K562 (cell line): ENCODE data around the gene PSMC2. TPM values are rescaled to one million over a fixed set of nuclear protein-coding genes. Genes with fewer than 3 reads are reported as not detected.

Source experiments
- ATAC-seq: fragments of 200-7000 bp; cut with Tn5 transposase; 3 replicates; pipeline ENCODE4 v1.9.1; 2020; ENCODE audit warnings: moderate library complexity
- BruUV-seq: library from RNA; stranded (reverse); fragments of 400-500 nt; replicated peaks from 2 replicates; lab custom pipeline; 2021; lab: Mats Ljungman, UMichigan
- CTCF ChIA-PET: fragments of 300-600 bp; formaldehyde crosslinking; extraction: SDS; loops from one replicate; lab custom pipeline; 2021; ENCODE audit warnings: low intra/inter-chr PET ratio; lab: Yijun Ruan, JAX
- POLR2A ChIA-PET: fragments of 300-600, 350-650 bp; sonication (Branson Sonifier 250); formaldehyde crosslinking; extraction: SDS; loops from one replicate; lab custom pipeline; 2021; ENCODE audit warnings: antibody characterized with exemption, inconsistent platforms; lab: Yijun Ruan, JAX
- DNase-seq, 4 experiments: peaks; one replicate each; pipeline versions ENCODE4 v3.0.0 to v3.0.0-alpha.2; 2011 to 2018; ENCODE audit warnings: low spot score in 3 of 4, mixed read lengths in 3 of 4; ENCODE audit errors: extremely low read depth in 1 of 4
- FAIRE-seq: peaks from 2 replicates; lab custom pipeline; 2011; peaks lifted over from hg19 to GRCh38; lab: Jason Lieb, UNC
- H2AFZ ChIP-seq: 2 replicates; pipeline ENCODE4 v1.6.0; 2011; ENCODE audit warnings: low read depth, low read length, control low read depth, inconsistent platforms
- H3K27ac ChIP-seq: fragments of 200-600 bp; 3 replicates; pipeline ENCODE4 v1.8.0; 2011; ENCODE audit warnings: low read depth, mild to moderate bottlenecking, control low read depth, inconsistent platforms, low read length, moderate library complexity, mixed read lengths; ENCODE audit errors: extremely low read depth
- H3K27me3 ChIP-seq, 2 experiments: fragments of 300-600 bp in 1 of 2; 2 replicates in 1 of 2; 3 replicates in 1 of 2; pipeline versions ENCODE4 v1.6.0 to v1.8.0; 2011; ENCODE audit warnings: inconsistent platforms in 2 of 2, low read length in 2 of 2, mild to moderate bottlenecking in 1 of 2, mixed read lengths in 1 of 2, moderate library complexity in 1 of 2; ENCODE audit not compliant: control insufficient read depth in 2 of 2, insufficient read depth in 2 of 2
- H3K36me3 ChIP-seq: fragments of 300-600 bp; 3 replicates; pipeline ENCODE4 v1.8.0; 2011; ENCODE audit warnings: mild to moderate bottlenecking, low read length, inconsistent platforms; ENCODE audit not compliant: control insufficient read depth, insufficient read depth
- H3K4me1 ChIP-seq, 2 experiments: fragments of 200-600 bp in 1 of 2; replicated peaks in 1 of 2; 2 replicates in 1 of 2; 3 replicates in 1 of 2; pipeline versions ENCODE4 v1.5.1 to v1.8.0; 2011; ENCODE audit warnings: inconsistent platforms in 2 of 2, low read length in 2 of 2, mild to moderate bottlenecking in 1 of 2, mixed read lengths in 1 of 2, moderate library complexity in 1 of 2; ENCODE audit not compliant: control insufficient read depth in 2 of 2, insufficient read depth in 2 of 2
- H3K4me2 ChIP-seq: 2 replicates; pipeline ENCODE4 v1.6.1; 2011; ENCODE audit warnings: low read length, control low read depth, inconsistent platforms, mixed read lengths; ENCODE audit not compliant: insufficient read depth
- H3K4me3 ChIP-seq: fragments of 200-600 bp; sonication (generic), shearing (Covaris generic); 2 replicates; pipeline ENCODE4 v1.5.1; 2016; ENCODE audit warnings: control low read depth, inconsistent platforms
- H3K79me2 ChIP-seq: fragments of 200-600 bp; 3 replicates; pipeline ENCODE4 v1.8.0; 2011; ENCODE audit warnings: low read length, inconsistent platforms; ENCODE audit not compliant: control insufficient read depth, insufficient read depth
- H3K9ac ChIP-seq, 2 experiments: 2 replicates each; pipeline versions ENCODE4 v1.6.0 to v1.6.1; 2011; ENCODE audit warnings: low read depth in 2 of 2, low read length in 2 of 2, control low read depth in 1 of 2, inconsistent platforms in 1 of 2, mild to moderate bottlenecking in 1 of 2, mixed read lengths in 1 of 2; ENCODE audit not compliant: insufficient read depth in 1 of 2
- H3K9me1 ChIP-seq: one replicate; pipeline ENCODE4 v1.6.0; 2011; ENCODE audit warnings: inconsistent platforms, mild to moderate bottlenecking, low read length, moderate library complexity; ENCODE audit not compliant: control insufficient read depth, insufficient read depth
- H3K9me3 ChIP-seq: replicated peaks from 2 replicates; pipeline ENCODE4 v1.5.1; 2011; ENCODE audit warnings: low read depth, low read length, inconsistent platforms; ENCODE audit not compliant: control insufficient read depth, insufficient read depth
- H4K20me1 ChIP-seq: replicated peaks from 2 replicates; pipeline ENCODE4 v1.6.1; 2011; ENCODE audit warnings: low read length, inconsistent platforms, mixed read lengths; ENCODE audit not compliant: control insufficient read depth, insufficient read depth
- ATF7 ChIP-seq: fragments of 450-650 bp; IDR thresholded peaks from 2 replicates; pipeline ENCODE4 v1.7.1; 2014; ENCODE audit warnings: mild to moderate bottlenecking, moderate library complexity
- NFRKB ChIP-seq: fragments of 450-650 bp; IDR thresholded peaks from 2 replicates; pipeline ENCODE4 v1.6.1; 2016; ENCODE audit warnings: low read depth
- PML ChIP-seq: IDR thresholded peaks from 2 replicates; pipeline ENCODE4 v1.6.1; 2012; ENCODE audit warnings: low read length, inconsistent platforms
- RAD51 ChIP-seq: fragments of 450-650 bp; IDR thresholded peaks from 2 replicates; pipeline ENCODE4 v1.7.1; 2016; ENCODE audit warnings: low read depth, mild to moderate bottlenecking, borderline replicate concordance
- SMARCA4 ChIP-seq: fragments of 450-650 bp; IDR thresholded peaks from 2 replicates; pipeline ENCODE4 v1.6.1; 2016
- SMARCE1 ChIP-seq: fragments of 450-650 bp; IDR thresholded peaks from 2 replicates; pipeline ENCODE4 v1.7.1; 2016; ENCODE audit warnings: mild to moderate bottlenecking
- TBP ChIP-seq: optimal IDR thresholded peaks from 2 replicates; pipeline ENCODE3; 2011; ENCODE audit warnings: low read depth, low read length, improper control_type of control experiment
- TCFL5 ChIP-seq: fragments of 250-450 bp; sonication (Bioruptor Pico); conservative IDR thresholded peaks from 2 replicates; pipeline ENCODE4 v1.6.1; 2021; ENCODE audit warnings: mild to moderate bottlenecking, moderate library complexity, matching md5 sums
- ZNF274 ChIP-seq: IDR thresholded peaks from 2 replicates; pipeline ENCODE4 v1.6.1; 2011; ENCODE audit warnings: low read depth, mild to moderate bottlenecking, low read length, moderate library complexity, borderline replicate concordance
- ZNF583 ChIP-seq: fragments of 250-450 bp; sonication (Bioruptor Pico); IDR thresholded peaks from 2 replicates; pipeline ENCODE4 v1.4.0; 2020
- ZZZ3 ChIP-seq: fragments of 450-650 bp; IDR thresholded peaks from 2 replicates; pipeline ENCODE4 v1.6.1; 2016; ENCODE audit warnings: antibody characterized with exemption, mild to moderate bottlenecking, moderate library complexity
- WGBS: fragments of 100-300 bp; shearing (Covaris generic); methylation state at CpG from one replicate; pipeline ENCODE4 v1.1.6; 2016; ENCODE audit warnings: low coverage, mixed read lengths; ENCODE audit not compliant: insufficient coverage; ENCODE audit errors: missing lambda C conversion rate; 5-methylcytosine and 5-hydroxymethylcytosine counted together
- in situ Hi-C: fragments of 300-500 bp; cut with MboI; formaldehyde crosslinking; loops from 4 replicates; pipeline ENCODE4 v1.15.0; 2018; ENCODE audit warnings: inconsistent platforms, mixed read lengths
- intact Hi-C: fragments of 100-400 bp; cut with micrococcal nuclease; formaldehyde crosslinking; loops from 2 replicates; pipeline ENCODE4 v1.14.2; 2022
- polyA plus RNA-seq, 8 experiments: library from polyadenylated mRNA; depleted of rRNA in 4 of 8; stranded (reverse) in 5 of 8; unstranded in 3 of 8; fragments of >200 nt; fragmentation: Nextera tagmentation in 2 of 8; fragmentation: Illumina TruSeq in 1 of 8; extraction: Ambion mirVana in 2 of 8; extraction: Trizol in 1 of 8; gene quantifications; 2 replicates each; pipeline versions ENCODE4 v1.2.1 to v1.2.3, GENCODE V29; 2011 to 2014; ENCODE audit warnings: inconsistent platforms in 1 of 8, missing spikeins in 1 of 8
- total RNA-seq, 7 experiments: library from RNA; depleted of rRNA in 6 of 7; stranded (reverse); fragments of >200 nt in 6 of 7; fragmentation: Illumina TruSeq in 2 of 7; extraction: Trizol in 2 of 7; gene quantifications; 2 replicates each; pipeline versions ENCODE4 v1.2.1 to v1.2.3, GENCODE V29; 2011 to 2021; ENCODE audit warnings: low replicate concordance in 1 of 7
- TF ChIP-seq, protein P1 (sequence below): fragments of 450-650 bp; IDR thresholded peaks from 2 replicates; pipeline ENCODE4 v1.6.1; 2016
- TF ChIP-seq, protein P2 (sequence below), 2 experiments: fragments of 450-650 bp; IDR thresholded peaks; 2 replicates each; pipeline ENCODE4 v1.6.1; 2016; ENCODE audit warnings: mild to moderate bottlenecking in 2 of 2, borderline replicate concordance in 1 of 2, low read depth in 1 of 2, moderate library complexity in 1 of 2

PSMC2 gene
- total and polyA plus RNA-seq, 9 of the 15 experiments (the other 6 are each of a cell fraction or from before 2014, with no cell fraction given): 316 to 1,105 (median 511) TPM

DNA sequence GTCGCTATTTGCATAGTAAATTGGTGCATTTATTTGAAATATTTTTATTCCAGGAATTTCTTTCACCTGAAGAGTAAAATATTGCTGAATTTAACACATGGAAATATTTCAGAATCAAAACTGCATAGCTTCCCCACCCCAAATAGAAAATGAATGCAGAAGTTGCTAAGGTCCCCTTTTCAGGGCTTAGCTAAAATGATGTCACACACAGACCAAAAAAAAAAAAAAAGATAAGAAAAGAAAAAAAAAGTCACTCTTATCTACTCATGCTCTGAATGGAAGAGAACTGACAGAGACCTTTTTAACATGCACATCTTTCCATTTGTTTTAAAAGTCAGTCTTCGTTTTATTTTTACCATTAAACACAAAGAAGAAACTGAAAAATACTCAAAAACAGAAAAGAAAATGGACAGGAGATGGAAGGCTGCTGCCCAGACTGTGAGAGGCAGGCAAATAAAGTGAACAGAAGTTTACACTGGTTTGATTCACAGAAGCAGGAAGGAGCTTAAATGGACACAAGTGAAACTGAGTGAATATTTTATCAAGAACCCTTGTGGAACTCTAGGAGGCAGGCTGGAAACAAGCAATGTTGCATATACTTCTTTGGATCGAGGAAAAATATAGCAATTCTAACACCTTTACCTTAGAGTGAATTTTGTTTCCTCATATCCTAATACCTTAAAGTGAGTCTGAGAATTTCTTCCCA is 32.0 kb downstream of the PSMC2 start:
- Histone ChIP-seq H4K20me1 (no peaks in the 10 kb centered on the region; the same call in 1 of the 2 replicates), H3K27me3 (no peaks in the 10 kb centered on the region; a peak in 1 of 5 replicates), H3K4me3 (no peak overlapping the region), H3K4me1 (peaks cover 4 to 18% of the 10 kb centered on the region in 2 experiments; a peak in 4 of 5 replicates), H3K27ac (peak overlapping the region; percentile 51; the same call in 2 of the 3 replicates), H3K4me2 (peak overlapping the region; percentile 71), H2AFZ (peak overlapping the region; percentile 82), H3K79me2 (no peaks in the 10 kb centered on the region), H3K9me1 (peaks cover 3% of the 10 kb centered on the region), H3K36me3 (no peaks in the 10 kb centered on the region; the same call in 2 of the 3 replicates), H3K9me3 (no peaks in the 10 kb centered on the region; the same call in 1 of the 2 replicates), H3K9ac (peak overlapping the region in 1 of 2 experiments; percentile 36; a peak in 2 of 4 replicates)
- POLR2A ChIA-PET: interaction anchor here (1.0 to 1.4 kb wide), 5 partner anchors 9 to 63 kb away, joined by 3 to 5 read pairs (median 4); partner anchors contain the start of gene PSMC2
- 17% methylated on average over 3 of the region's 3 CpGs for WGBS
- intact Hi-C loops: no loop called here
- CTCF ChIA-PET: interaction anchor here (0.7 kb wide), 1 partner anchor 503 kb away, joined by 3 read pairs; no protein-coding TSS in a partner anchor
- in situ Hi-C loops: no loop called here
- DNase-seq: peak in 1 of 4 experiments; percentile 43
- BruUV-seq: no TSS peak
- FAIRE-seq: no peak
- peak; percentile 59 for ATAC-seq
- no peak for TF ChIP-seq ZZZ3
- no peak for TF ChIP-seq ZNF583 (CRISPR knock-in tag)
- no peak for TF ChIP-seq ZNF274
- TF ChIP-seq RAD51: no peak
- TF ChIP-seq TCFL5 (CRISPR knock-in tag): no peak
- peak; percentile 81 for TF ChIP-seq TBP
- TF ChIP-seq SMARCA4: peak; percentile 72
- TF ChIP-seq, protein P1, sequence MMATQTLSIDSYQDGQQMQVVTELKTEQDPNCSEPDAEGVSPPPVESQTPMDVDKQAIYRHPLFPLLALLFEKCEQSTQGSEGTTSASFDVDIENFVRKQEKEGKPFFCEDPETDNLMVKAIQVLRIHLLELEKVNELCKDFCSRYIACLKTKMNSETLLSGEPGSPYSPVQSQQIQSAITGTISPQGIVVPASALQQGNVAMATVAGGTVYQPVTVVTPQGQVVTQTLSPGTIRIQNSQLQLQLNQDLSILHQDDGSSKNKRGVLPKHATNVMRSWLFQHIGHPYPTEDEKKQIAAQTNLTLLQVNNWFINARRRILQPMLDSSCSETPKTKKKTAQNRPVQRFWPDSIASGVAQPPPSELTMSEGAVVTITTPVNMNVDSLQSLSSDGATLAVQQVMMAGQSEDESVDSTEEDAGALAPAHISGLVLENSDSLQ: 0 out of 2 replicates have a peak, but pooled peaks have one; percentile 20
- TF ChIP-seq, protein P2, sequence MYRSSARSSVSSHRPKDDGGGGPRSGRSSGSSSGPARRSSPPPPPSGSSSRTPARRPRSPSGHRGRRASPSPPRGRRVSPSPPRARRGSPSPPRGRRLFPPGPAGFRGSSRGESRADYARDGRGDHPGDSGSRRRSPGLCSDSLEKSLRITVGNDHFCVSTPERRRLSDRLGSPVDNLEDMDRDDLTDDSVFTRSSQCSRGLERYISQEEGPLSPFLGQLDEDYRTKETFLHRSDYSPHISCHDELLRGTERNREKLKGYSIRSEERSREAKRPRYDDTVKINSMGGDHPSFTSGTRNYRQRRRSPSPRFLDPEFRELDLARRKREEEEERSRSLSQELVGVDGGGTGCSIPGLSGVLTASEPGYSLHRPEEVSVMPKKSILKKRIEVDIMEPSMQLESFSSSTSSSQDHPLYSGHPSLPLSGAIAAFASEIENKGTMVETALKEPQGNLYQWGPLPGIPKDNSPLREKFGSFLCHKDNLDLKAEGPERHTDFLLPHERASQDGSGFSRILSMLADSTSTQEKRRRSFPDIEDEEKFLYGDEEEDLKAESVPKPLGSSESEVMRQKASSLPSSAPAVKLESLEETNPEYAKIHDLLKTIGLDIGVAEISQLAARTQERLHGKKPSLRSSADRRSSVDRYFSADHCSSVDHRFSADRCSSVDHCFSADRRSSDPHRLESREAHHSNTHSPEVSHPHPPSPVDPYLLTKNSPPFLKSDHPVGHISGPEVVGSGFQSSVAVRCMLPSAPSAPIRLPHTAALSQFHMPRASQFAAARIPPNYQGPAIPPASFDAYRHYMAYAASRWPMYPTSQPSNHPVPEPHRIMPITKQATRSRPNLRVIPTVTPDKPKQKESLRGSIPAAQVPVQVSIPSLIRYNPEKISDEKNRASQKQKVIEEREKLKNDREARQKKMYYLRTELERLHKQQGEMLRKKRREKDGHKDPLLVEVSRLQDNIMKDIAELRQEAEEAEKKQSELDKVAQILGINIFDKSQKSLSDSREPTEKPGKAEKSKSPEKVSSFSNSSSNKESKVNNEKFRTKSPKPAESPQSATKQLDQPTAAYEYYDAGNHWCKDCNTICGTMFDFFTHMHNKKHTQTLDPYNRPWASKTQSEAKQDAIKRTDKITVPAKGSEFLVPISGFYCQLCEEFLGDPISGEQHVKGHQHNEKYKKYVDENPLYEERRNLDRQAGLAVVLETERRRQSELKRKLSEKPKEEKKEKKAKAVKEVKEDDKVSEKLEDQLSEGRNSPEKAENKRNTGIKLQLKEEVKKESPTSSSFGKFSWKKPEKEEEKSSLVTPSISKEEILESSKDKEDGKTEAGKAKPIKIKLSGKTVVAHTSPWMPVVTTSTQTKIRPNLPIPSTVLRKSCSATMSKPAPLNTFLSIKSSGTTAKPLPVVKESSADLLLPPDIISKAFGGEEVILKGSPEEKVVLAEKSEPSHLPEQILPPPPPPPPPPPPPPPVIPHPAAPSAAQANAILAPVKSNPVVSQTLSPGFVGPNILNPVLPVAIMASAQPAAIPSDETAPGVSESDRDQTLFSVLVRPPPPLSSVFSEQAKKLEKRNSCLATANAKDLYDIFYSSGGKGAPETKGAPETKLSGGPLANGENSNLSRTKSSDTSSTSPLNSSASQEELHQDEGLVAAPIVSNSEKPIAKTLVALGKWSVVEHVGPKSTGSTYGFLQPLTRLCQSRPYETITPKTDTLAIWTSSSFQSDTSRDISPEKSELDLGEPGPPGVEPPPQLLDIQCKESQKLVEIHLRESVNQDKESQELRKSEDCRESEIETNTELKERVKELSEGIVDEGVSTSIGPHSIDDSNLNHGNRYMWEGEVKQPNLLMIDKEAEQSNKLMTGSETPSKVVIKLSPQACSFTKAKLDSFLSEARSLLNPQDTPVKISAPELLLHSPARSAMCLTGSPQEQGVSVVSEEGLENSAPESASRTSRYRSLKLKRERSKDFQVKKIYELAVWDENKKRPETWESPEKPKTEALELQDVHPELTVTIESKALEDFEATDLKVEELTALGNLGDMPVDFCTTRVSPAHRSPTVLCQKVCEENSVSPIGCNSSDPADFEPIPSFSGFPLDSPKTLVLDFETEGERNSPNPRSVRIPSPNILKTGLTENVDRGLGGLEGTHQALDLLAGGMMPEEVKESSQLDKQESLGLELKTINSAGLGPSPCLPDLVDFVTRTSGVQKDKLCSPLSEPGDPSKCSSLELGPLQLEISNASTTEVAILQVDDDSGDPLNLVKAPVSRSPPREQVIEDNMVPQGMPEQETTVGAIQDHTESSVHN (IDR thresholded peaks at IDR 0.05; ENCODE audit: borderline replicate concordance in 1 of 2, low read depth in 1 of 2): 0 out of 4 replicates have a peak, but pooled peaks of 1 of the 2 experiments have one; percentile 23
- TF ChIP-seq ATF7: peak; percentile 89
- TF ChIP-seq SMARCE1: peak; percentile 52; the same call in 1 of the 2 replicates
- 0 out of 2 replicates have a peak, but pooled peaks have one; percentile 21 for TF ChIP-seq NFRKB
- peak; percentile 40; the same call in 1 of the 2 replicates for TF ChIP-seq PML
